NCI-H460 (cell line): ENCODE measurements around the gene PIGP. TPM values are rescaled to one million over a fixed set of nuclear protein-coding genes. Genes with fewer than 3 reads are reported as not detected.
"Not testable (repeated sequence)": the region's sequence is repeated elsewhere in the genome, so short reads cannot be mapped to it uniquely, and the experiment has no call there.

Experiments used
- DNase-seq: peaks from one replicate; pipeline ENCODE4 v3.0.0-alpha.2; 2016; ENCODE audit warnings: low read depth; ENCODE audit errors: extremely low read depth
- total RNA-seq: library from RNA; depleted of rRNA; stranded (reverse); fragments of >200 nt; shearing (Covaris generic); gene quantifications from 2 replicates; pipeline ENCODE4 v1.2.3, GENCODE V29; 2014

PIGP gene
- total RNA-seq, 1 experiment from 2014 or later: 28.2 TPM

DNA sequence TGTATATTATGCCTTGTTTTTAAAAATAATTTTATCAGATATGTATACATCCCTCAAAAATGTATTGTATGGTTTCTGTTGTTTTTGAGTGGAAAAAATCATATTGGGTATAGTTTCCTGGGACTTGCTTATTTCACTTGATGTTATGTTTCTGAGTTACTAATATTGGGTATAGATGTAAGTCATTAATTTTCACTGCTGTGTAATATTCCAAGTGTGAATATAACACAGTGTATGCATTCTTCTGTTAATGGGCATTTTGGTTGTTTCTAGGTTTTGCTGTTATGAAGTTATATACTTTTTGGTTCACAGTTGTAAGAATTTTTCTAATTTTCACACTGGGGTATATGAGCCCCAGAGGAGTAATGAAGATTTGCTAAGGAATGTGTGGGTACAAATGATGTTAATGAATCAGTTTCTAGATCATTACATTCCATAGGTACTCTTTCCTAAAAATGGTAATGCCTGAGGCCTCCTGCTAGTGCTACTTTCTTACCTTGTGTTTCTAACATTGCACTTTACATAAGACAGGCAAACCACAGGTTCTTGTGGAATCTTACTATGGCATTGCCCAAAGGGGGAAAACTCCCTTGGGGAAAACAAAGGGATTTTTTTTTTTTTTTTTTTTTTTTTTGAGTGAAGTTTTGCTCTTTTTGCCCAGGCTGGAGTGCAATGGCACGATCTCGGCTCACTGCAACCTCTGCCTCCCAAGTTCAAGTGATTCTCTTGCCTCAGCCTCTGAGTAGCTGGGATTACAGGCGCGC is 3.4 kb upstream of the PIGP start:
- DNase-seq: no peak

DNA sequence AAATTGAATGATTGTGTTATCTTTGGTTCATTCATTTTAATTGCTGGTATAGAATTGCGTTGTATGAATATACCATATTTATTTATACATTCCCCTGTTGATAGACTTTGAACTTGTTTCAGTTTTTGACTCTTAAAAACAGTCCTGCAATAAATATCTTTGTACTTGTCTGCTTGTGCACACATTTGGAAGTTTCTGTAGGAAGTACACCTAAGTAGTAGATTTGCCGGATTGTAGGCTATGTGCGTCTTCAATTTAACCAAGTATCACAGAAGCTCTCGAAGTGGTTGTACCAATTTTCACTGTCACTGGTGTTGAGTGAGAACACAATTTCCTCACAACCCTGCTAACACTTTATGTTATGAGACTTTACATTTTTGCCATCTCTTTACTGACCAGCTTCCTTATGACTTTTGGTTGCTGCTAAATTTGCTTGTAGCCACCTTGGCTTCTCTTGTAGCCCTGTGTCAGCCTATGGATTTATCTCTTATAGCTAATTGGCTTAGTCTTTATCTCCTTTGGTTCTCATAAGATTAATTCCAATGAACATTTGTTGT is 2.4 kb upstream of the PIGP start:
- no peak for DNase-seq

DNA sequence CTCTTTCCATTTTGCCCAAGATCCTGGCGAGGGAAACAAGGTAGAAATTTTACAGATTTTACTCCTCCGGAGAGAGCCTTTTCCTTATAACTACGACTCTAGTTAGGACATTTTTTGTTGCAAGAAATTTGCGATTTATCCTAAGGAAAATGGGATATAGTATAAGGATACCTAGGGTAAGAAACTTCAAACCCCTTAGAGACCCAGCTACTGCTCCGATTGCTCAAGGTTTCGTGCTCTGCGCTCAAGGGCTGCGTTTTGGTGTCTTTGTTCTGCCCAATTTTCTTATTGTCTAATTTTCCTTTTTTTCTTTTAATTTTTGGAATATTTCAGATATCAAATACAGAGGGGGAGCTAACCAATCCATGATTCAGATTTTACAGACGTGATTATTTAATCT is 1.7 kb upstream of the PIGP start:
- no peak for DNase-seq

DNA sequence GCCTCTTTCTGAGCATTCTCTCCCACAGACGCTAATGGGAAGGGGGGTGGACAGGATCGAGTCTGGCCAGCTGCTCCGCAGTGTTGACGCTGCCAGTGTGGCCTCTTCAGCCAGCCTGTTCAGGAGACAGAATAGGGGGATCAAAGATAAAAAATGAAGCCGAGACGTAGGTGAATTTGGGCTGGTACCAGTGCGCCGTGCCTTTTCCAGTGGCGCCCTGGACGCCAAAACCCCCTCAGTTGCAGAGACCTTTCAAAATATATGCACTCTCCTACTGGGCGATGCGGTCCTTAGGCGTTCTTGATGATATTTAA is 1.3 kb upstream of the PIGP start:
- no peak for DNase-seq

DNA sequence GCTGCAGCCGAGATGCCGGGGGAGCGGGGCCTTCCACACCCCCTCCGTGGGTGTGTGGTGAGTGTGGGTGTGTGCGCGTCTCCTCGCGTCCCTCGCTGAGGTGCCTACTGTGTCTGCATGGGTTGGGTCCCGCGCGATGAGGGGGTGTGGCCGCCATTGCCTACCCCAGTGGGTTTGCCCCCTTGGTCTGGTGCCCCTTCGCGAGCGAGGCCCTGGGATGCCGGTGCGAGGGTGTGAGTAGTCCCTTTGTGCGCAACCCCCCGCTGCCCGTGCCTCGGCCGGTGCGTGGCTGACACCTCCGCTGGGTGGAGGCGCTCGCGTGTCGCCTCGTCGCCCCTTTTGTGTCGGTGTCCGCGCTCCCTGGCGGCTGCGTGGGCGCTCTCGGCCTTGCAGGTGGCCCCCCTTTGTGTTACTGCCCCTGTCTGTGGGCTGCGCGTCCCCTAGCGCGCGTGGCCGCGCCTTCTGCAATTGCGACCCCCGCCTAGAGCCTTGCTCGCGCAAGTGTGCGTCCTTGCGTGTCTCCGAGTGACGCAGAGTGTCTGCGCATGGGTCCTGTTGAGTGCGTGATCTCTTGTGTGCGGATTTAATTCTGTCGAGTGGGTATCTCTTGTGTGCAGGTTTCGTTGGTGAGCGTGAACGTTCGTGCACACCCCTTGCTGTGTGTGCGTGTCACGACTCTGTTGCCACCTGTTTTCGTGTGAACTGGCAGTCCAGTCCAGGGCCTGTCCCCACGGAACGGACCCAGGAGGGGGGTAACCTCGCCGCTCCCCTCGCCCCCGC is 736 bp upstream of the PIGP start:
- DNase-seq: no peak

DNA sequence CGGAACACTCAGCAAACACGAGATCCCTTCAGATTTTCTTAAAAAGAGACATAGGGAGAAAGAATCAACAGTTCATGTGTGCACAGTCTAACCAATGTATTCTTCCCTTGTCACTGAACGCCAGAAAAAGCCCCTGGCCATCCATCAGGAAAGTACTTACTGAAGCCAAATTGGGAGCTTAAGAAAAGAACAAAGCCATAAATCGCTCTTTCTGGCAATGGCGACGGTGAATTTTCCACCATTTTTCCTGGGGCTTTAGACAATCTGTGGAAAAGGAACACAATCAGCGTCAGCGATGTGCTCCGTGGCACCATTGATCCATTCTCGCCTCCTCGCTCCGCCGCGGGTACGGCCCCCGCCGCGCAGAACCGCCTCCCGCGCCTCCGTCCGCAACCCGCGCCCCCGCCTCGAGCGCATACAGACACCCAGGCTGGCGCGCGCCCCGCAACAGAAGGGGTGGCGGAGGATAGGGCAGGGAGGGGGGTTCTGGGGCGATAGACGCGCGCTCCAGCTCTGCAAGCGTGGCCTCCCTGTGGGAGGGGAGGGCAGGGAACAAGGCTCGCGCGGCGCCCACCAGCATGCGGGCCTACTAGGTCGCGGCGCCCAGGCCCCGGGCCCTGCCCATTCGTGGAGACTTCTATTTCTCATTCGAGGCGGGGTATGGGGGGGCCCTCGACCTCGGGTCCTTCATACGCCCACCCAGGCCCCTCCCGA is 440 bp downstream of the PIGP start:
- DNase-seq: no peak

DNA sequence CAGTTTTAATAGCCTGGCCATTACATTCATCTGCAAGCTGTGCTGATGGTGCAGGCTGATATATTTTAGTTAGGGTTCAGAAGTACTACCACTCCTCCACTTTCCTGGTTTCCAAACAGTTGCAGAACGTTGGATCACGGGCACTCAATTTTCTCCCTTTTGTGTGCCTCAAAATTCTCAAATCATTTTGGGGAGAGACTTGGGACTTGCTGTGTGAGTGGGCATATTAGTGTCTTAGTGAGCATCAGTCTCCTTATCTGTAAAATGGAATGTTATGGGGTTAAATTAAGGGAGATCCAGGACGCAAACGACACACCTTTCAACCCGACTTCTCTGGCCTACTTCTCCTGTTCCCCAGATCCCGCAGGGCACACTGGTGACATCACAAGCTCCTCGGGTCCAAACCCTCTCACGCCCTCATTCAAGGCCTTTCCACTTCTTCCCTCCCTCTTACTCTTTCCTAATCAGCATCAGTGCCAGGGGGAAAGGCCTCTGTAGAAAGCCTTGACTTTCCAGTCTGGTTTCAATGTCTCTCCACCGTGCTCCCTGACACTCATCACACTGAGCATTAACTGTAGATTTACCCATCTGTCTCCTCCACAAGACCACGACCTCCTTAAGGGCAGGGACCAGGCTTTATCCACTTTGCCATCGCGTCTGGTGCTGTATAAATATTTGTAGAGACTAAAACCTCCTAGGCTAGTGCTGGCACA is 1.2 kb downstream of the PIGP start:
- no peak for DNase-seq

DNA sequence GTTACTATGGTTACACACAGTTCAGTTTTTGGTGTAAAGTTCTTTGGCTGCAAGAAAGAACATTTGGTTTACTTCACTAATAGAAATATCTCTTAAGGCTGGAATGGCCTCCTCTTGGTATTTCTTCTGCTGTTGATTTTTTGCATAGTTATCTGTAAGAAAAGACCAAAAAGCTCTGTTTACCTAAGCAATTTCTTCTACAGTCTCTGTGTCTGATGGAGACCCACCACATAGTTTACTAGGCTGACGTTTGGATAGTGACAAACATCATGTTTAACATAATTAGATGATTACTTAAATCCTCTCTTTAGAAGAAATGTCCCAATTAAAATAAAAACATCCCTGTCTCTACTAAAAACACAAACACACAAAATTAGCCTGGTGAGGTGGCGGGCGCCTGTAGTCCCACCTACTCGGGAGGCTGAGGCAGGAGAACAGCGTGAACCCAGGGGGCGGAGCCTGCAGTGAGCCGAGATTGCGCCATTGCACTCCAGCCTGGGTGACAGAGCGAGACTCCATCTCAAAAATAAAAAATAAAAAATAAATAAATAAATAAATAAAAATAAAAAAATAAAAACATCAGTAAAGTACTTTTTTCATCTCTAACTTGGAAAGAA is 7.2 kb downstream of the PIGP start:
- DNase-seq: no peak

DNA sequence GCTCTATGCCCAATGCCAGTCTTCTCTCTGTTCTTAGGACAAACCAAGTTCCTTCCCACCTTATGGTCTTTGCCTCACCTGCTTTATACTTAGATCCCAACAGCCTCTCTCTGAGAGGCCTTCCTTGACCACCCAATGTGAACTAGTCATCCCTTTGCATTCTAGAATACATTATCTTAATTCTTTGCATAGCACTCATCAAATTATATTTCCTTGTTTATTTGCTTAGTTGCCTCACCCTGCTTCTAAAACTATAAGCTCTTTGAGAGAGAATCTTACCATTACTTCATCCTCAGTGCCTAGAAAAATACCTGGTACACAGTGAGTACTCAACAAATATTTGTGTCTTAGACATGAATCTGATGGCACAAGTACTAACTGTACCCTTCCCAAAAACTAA is 8.0 kb downstream of the PIGP start:
- DNase-seq: no peak

DNA sequence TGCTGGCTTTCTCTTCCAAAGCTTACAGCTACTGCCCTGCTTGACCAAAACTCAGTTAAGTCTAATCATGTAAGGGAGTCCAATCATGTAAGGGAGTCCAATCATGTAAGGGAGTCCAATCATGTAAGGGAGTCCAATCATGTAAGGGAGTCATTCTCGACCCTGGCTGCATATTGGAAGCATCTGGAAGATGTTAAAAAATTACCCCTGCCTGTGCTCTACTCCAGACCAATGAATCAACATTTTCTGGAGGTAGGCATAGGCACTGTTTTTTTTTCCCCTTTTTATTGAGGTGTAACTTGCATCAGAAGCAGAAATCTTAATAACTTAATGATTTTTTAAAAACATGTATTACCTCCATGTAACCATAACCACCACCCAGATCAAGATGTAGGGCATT is 9.4 kb downstream of the PIGP start:
- no peak for DNase-seq

DNA sequence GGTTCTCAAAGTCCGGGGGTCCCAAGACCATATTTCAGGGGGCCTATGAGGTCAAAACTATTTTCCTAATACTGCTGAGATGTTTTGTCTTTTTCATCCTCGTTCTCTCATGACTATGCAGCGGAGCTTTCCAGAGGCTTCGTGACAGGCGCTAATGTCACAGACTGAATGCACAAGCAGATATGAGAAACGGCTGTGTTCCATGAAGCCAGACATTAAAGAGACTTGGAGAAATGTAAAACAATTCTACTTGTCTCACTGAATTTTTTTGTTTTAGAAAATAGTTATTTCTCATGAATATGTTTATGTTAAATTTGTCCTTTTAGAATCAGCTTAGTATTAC is 10.3 kb downstream of the PIGP start:
- no peak for DNase-seq

DNA sequence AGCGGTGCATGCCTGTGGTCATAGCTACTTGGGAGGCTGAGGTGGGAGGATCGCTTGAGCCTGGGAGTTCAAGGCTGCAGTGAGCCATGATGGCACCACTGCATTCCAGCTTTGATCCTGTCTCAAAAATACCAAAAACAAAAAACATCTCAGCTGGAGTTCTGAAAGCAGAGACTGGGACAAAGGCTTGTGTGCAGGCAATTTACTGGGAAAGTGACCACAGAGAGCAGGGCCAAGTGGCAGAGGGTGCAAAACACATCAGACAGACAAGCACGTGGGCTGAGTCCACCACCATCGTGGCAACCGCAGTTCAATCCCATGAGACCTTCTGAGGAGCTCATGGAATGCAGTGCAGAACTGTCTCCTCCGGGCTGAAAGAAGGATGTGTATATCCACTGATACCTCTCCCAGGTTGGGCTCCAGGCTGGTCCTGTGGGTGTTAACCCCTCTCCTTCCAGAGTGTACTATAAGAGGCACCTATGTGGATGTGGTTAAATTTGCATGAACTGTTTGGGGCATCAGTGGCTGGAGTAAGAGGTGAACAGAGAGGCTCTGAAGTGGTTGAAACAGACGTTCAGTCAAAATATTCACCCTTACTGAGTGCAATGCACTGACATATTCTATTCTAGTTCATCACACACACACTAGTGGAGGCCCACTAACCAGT is 10.8 kb downstream of the PIGP start:
- no peak for DNase-seq

DNA sequence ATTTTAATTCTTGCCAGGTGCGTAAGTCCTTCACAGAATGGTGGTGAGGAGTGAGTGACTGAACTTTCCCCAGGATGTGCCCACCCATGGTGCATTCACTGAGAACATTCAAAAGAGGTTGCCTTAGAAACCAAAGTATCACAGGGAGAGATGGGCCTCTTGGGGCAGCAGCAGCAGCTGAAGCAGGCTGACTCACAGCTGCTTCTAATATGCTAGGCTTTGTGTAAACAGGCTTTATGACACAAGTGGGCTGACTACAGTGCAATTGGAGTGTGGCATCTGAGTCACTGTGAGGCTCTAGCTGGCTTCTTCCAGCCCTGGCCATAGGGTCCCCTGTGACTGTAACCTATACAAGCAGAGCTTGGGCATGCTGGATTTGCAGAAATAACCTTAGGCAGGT is 12.6 kb downstream of the PIGP start:
- DNase-seq: peak; percentile 79

DNA sequence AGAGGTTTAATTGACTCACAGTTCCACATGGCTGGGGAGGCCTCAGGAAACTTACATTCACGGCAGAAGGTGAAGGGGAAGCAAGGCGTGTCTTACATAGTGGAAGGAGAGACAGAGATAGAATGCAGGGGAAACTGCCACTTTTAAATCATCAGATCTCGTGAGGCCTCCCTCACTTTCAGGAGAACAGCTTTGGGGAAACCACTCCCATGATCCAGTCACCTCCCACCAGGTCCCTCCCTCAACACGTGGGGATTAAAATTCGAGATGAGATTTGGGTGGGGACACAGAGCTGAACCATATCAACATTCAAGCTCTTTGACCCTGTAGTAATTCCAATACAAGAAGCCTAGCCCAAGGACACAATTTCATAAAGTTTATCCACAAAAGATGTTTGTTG is 13.7 kb downstream of the PIGP start:
- no peak for DNase-seq

DNA sequence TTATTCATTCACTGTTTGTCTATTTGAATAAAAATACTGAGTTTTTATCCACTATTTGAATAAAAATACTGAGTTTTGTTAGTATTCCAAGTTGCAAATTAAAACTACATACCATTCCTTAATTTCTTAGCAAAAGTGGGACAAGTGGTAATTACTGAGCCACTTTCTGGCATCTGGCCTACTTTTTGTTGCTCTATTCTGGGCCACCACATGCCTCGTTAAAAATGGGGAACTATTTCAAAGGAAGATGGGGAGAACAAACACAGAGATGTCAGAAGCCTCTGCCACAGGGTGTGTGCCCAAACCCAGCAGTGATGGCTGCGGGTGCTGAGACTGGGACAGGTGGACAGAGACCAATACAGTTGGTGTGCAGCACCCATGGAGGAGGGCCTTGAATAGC is 14.6 kb downstream of the PIGP start:
- no peak for DNase-seq

DNA sequence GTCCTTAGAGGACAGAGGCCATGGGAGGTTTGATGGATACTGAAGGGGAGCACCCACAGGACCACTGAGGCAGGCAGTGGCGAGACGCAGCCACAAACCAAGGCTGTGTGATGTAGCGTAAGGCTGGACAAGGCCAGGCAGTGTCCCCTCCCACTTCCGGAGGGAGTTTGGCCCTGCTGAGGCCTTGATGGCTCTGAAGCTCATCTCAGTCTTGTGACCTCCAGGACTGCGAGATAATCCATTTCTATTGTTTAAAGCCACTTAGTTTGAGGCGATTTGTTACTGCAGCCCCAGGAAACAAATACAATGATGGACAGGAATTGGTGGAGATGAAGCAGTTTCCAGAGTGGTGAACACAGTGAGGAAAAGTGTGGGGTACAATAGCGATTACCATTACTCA is 15.3 kb downstream of the PIGP start:
- DNase-seq: no peak

DNA sequence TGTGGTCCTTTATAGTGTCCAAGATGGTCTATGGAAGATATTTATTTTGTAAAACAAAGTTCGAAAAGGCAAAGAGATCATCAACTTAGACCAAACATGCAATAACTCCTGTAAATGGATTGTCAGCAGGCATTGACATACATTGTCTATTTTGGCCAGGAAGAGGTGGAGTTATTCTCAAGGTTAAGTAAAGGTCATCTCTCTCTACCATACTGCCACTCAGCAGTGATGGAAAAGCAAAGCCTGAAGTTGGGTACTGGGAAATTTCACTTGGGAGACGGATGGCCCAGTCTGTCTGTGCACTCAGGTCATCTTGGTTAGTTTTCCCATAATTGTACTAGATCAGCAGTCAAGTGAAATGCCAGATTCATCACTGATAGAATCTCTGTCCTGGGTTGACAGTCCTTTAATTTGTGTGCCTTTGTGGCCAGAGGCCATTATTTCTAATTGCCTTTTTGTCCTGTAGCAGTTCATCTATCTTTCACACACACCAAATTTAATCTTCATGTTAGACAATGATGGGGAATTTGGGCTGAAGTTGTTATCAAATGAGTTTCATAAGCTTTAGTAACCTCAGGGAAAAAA is 17.5 kb downstream of the PIGP start:
- DNase-seq: no peak

DNA sequence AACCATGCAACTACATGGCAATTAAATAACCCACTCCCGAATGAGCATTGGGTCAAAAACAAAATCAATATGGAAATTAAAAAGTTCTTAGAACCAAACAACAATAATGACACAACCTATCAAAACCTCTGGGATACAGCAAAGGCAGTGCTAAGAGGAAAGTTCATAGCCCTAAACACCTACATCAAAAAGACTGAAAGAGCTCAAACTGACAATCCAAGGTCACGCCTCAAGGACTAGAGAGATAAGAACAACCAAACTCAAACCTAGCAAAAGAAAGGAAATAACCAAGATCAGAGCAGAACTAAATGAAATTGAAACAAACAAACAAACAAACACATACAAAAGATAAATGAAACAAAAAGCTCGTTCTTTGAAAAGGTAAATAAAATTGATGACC is 23.1 kb downstream of the PIGP start:
- DNase-seq: not testable (repeated sequence)

DNA sequence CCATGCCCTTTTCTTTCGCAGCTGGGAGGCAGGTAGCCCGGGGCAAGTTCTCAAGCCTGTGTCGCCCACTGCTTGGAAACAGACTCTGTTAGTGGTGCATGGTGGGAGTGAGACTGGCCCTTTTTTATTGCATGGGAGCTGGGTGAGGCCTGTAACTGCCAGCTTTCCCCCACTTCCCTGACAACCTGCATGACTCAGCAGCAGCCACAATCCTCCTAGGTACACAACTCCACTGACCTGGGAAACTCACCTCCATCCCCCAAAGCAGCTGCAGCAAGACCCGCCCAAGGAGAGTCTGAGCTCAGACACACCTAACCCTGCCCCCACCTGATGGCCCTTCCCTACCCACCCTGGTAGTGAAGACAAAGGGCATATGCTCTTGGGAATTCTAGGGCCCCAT is 25.8 kb downstream of the PIGP start:
- DNase-seq: no peak

DNA sequence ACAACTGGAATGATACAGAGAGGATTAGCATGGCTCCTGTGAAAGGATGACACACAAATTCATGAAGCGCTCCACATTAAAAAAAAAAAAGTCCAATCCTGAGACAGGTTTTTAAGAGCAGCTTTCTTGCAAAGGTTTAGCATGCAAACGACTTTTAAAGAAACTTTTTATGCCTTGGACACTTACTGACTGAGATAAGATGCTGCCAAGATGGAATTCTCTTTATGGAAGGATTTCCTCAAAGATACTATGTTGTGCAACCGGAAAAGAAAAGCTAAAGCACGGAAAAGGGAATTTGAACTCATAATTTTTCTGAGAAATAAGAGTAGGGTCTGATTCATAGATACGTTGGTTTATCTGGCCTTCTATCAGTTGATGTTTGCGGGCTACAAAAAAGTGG is 27.3 kb downstream of the PIGP start:
- DNase-seq: no peak
